MM.1S (cell line): ENCODE results near the gene BBS1.

ENCODE experiments used
- DNase-seq: peaks from one replicate; pipeline ENCODE4 v3.0.0-alpha.2; 2015
- H2AFZ ChIP-seq: fragments of 300-600 bp; sonication (generic); 2 replicates; pipeline ENCODE4 v1.6.0; 2016; ENCODE audit warnings: antibody characterized with exemption, low read length
- H3F3A ChIP-seq: fragments of 300-600 bp; sonication (generic); 2 replicates; pipeline ENCODE4 v1.6.1; 2016; ENCODE audit warnings: mild to moderate bottlenecking, antibody characterized with exemption, low read length, moderate library complexity, mixed read lengths; ENCODE audit not compliant: insufficient read depth
- H3K27ac ChIP-seq: fragments of 300-600 bp; sonication (generic); 2 replicates; pipeline ENCODE4 v1.5.1; 2016; ENCODE audit warnings: mild to moderate bottlenecking, low read length
- H3K27me3 ChIP-seq: fragments of 300-600 bp; sonication (generic); replicated peaks from 2 replicates; pipeline ENCODE4 v1.6.0; 2016; ENCODE audit warnings: low read length; ENCODE audit not compliant: insufficient read depth
- H3K36me3 ChIP-seq: fragments of 300-600 bp; sonication (generic); replicated peaks from 2 replicates; pipeline ENCODE4 v1.6.1; 2016; ENCODE audit warnings: mild to moderate bottlenecking, low read length, mixed read lengths; ENCODE audit not compliant: insufficient read depth
- H3K4me1 ChIP-seq: fragments of 300-600 bp; sonication (generic); 2 replicates; pipeline ENCODE4 v1.6.1; 2016; ENCODE audit warnings: low read length, mixed read lengths
- H3K4me2 ChIP-seq: fragments of 300-600 bp; sonication (generic); 2 replicates; pipeline ENCODE4 v1.6.0; 2016; ENCODE audit warnings: low read depth, low read length
- H3K4me3 ChIP-seq: fragments of 300-600 bp; sonication (generic); 2 replicates; pipeline ENCODE4 v1.5.1; 2016; ENCODE audit warnings: low read length, mixed read lengths
- H3K79me2 ChIP-seq: fragments of 300-600 bp; sonication (generic); 2 replicates; pipeline ENCODE4 v1.6.1; 2016; ENCODE audit warnings: mixed run types, low read length, mixed read lengths
- H3K9ac ChIP-seq: fragments of 300-600 bp; sonication (generic); 2 replicates; pipeline ENCODE4 v1.6.1; 2016; ENCODE audit warnings: low read length, mixed read lengths
- H3K9me2 ChIP-seq: fragments of 300-600 bp; sonication (generic); replicated peaks from 2 replicates; pipeline ENCODE4 v1.6.1; 2016; ENCODE audit warnings: mild to moderate bottlenecking, low read length, mixed read lengths; ENCODE audit not compliant: insufficient read depth
- H3K9me3 ChIP-seq: fragments of 300-600 bp; sonication (generic); replicated peaks from 2 replicates; pipeline ENCODE4 v1.6.1; 2016; ENCODE audit warnings: mild to moderate bottlenecking, low read length, mixed read lengths; ENCODE audit not compliant: insufficient read depth
- H4K20me1 ChIP-seq: fragments of 300-600 bp; sonication (generic); 2 replicates; pipeline ENCODE4 v1.6.1; 2016; ENCODE audit warnings: mild to moderate bottlenecking, low read length, moderate library complexity, mixed read lengths; ENCODE audit not compliant: insufficient read depth
- EZH2 ChIP-seq: fragments of 300-600 bp; sonication (generic); optimal IDR thresholded peaks from 2 replicates; pipeline ENCODE3; 2017; ENCODE audit warnings: low read depth, mild to moderate bottlenecking, antibody characterized with exemption, low read length, mixed read lengths
- EZH2phosphoT487 ChIP-seq: fragments of 300-600 bp; sonication (generic); IDR thresholded peaks from 2 replicates; pipeline ENCODE4 v1.6.1; 2018; ENCODE audit warnings: antibody characterized with exemption, low read length
- TF ChIP-seq, protein P1 (sequence below): fragments of 300-600 bp; sonication (generic); IDR thresholded peaks from 2 replicates; pipeline ENCODE4 v1.5.1; 2016; ENCODE audit warnings: antibody characterized with exemption, low read length, mixed read lengths

The BBS1 gene

GRCh38 chr11:66467034-66467659 is 43.3 kb upstream of the BBS1 start:
- no peaks in the 10 kb centered on the region for H3K27me3 ChIP-seq
- TF ChIP-seq EZH2 (no peak), EZH2phosphoT487 (no peak)
- TF ChIP-seq, protein P1, sequence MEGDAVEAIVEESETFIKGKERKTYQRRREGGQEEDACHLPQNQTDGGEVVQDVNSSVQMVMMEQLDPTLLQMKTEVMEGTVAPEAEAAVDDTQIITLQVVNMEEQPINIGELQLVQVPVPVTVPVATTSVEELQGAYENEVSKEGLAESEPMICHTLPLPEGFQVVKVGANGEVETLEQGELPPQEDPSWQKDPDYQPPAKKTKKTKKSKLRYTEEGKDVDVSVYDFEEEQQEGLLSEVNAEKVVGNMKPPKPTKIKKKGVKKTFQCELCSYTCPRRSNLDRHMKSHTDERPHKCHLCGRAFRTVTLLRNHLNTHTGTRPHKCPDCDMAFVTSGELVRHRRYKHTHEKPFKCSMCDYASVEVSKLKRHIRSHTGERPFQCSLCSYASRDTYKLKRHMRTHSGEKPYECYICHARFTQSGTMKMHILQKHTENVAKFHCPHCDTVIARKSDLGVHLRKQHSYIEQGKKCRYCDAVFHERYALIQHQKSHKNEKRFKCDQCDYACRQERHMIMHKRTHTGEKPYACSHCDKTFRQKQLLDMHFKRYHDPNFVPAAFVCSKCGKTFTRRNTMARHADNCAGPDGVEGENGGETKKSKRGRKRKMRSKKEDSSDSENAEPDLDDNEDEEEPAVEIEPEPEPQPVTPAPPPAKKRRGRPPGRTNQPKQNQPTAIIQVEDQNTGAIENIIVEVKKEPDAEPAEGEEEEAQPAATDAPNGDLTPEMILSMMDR: peak; percentile 25; the same call in 1 of the 2 replicates
- H3K4me3 ChIP-seq: peak overlapping the region; percentile 92
- H3K9me2 ChIP-seq: no peaks in the 10 kb centered on the region
- peak; percentile 29 for DNase-seq
- H3K9me3 ChIP-seq: no peaks in the 10 kb centered on the region
- H2AFZ ChIP-seq: peak overlapping the region; percentile 78
- no peak overlapping the region for H3K27ac ChIP-seq
- H3K9ac ChIP-seq: peak overlapping the region; percentile 70; the same call in 1 of the 2 replicates
- no peaks in the 10 kb centered on the region for H3K36me3 ChIP-seq
- peak overlapping the region; percentile 99 for H3K4me2 ChIP-seq
- no peaks in the 10 kb centered on the region for H3F3A ChIP-seq
- H3K79me2 ChIP-seq: peaks cover 5% of the 10 kb centered on the region; the same call in 1 of the 2 replicates
- no peaks in the 10 kb centered on the region for H4K20me1 ChIP-seq
- peaks cover 6% of the 10 kb centered on the region; the same call in 1 of the 2 replicates for H3K4me1 ChIP-seq

DNA sequence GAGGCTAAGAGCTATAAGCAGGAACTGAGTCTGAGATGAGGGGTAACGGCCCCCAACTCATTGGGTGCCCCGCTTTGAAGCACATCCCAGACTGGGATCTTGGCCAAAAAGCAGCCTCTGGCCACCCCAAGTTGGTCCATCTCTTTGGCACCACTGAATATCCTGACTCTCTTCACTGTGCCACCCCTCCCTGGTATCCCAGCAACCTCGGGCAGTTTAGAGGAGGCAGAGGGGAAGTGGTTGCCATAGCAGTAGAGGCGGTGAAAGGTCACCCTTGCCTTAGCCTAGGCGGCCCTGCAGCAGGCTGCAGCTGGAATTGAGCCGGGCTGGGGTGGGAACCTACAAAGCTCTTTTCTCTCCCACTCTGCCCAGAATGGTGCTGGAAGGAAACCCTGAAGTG is 42.7 kb upstream of the BBS1 start:
- Histone ChIP-seq H3K79me2 (peaks cover 5% of the 10 kb centered on the region; the same call in 1 of the 2 replicates), H3F3A (no peaks in the 10 kb centered on the region), H3K4me3 (peak overlapping the region; percentile 92), H3K27me3 (no peaks in the 10 kb centered on the region), H3K27ac (no peak overlapping the region), H2AFZ (peak overlapping the region; percentile 78; the same call in 1 of the 2 replicates), H4K20me1 (no peaks in the 10 kb centered on the region), H3K4me2 (peak overlapping the region; percentile 99; the same call in 1 of the 2 replicates), H3K36me3 (no peaks in the 10 kb centered on the region), H3K9ac (peak overlapping the region; percentile 70; the same call in 1 of the 2 replicates), H3K9me3 (no peaks in the 10 kb centered on the region), H3K4me1 (peaks cover 6% of the 10 kb centered on the region; the same call in 1 of the 2 replicates), H3K9me2 (no peaks in the 10 kb centered on the region)
- TF ChIP-seq, protein P1: no peak
- no peak for TF ChIP-seq EZH2
- no peak for TF ChIP-seq EZH2phosphoT487
- no peak for DNase-seq

DNA sequence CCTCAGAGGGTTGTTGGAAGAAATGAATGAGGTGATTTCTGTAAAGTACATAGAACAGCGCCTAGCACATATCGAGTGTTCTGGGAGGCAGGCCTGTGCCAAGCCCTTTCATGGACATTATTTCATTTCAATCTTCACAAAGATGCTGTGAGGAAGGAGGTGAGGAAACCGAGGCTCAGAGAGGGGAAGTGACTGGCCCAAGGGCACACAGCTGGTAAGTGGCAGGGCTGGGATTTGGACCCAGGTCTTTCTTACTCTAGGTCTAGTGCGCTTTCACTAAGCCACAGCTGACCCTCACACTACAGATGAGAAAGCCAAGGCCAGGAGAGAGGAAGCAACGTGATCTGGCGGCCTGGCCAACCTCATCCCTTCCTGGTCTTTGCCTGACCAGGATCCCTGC is 41.7 kb upstream of the BBS1 start:
- Histone ChIP-seq H2AFZ (no peak overlapping the region), H3K4me2 (no peak overlapping the region), H3K27me3 (no peaks in the 10 kb centered on the region), H3K9me3 (no peaks in the 10 kb centered on the region), H3K9me2 (no peaks in the 10 kb centered on the region), H3F3A (no peaks in the 10 kb centered on the region), H4K20me1 (no peaks in the 10 kb centered on the region), H3K27ac (no peak overlapping the region), H3K4me3 (no peak overlapping the region), H3K36me3 (no peaks in the 10 kb centered on the region), H3K9ac (no peak overlapping the region), H3K79me2 (peaks cover 5% of the 10 kb centered on the region; the same call in 1 of the 2 replicates), H3K4me1 (peaks cover 6% of the 10 kb centered on the region; the same call in 1 of the 2 replicates)
- no peak for TF ChIP-seq EZH2
- TF ChIP-seq EZH2phosphoT487: no peak
- TF ChIP-seq, protein P1: no peak
- no peak for DNase-seq
